ENCODE measurements around the gene PCDHAC2. TPM values are rescaled to one million over a fixed set of nuclear protein-coding genes. Genes with fewer than 3 reads are reported as not detected.

PCDHAC2 gene
- total and polyA plus RNA-seq, 2 donors (not counting 3 experiments of a cell fraction or from before 2014, with no cell fraction given), result 1.00 to 1.2 TPM

- H3K9me1 ChIP-seq (replicated peaks; ENCODE audit: control insufficient read depth, extremely low read depth, insufficient read depth, low read length), result no peaks in the 10 kb centered on the region
- H3K4me3 ChIP-seq (replicated peaks in 1 of 3; ENCODE audit: insufficient read depth in 1 of 3, low read depth in 1 of 3, low read length in 3 of 3), result no peak overlapping the region
- DNase-seq (ENCODE audit: low read depth, low spot score), result no peak
- no peak overlapping the region for H3K9ac ChIP-seq (replicated peaks; ENCODE audit: extremely low read depth, insufficient read depth, low read length)
- dilution Hi-C loops (cut with MboI; ENCODE audit: extremely low pct_ligation_motif_present, low sequenced_read_pairs), result no loop called here
- POLR2A ChIA-PET, result no interaction called here
- no peak overlapping the region for H2AFZ ChIP-seq (ENCODE audit: low read depth, low read length)
- no peaks in the 10 kb centered on the region for H4K20me1 ChIP-seq (replicated peaks; ENCODE audit: control insufficient read depth, extremely low read depth, insufficient read depth, low read length)
- H3K9me3 ChIP-seq (replicated peaks; ENCODE audit: control insufficient read depth, insufficient read depth, low read length), result no peaks in the 10 kb centered on the region
- H3K4me1 ChIP-seq (ENCODE audit: control insufficient read depth, extremely low read depth, insufficient read depth, low read length), result no peaks in the 10 kb centered on the region
- CTCF ChIA-PET, result interaction anchor here (0.6 kb wide), 1 partner anchor 15 kb away, joined by 3 read pairs; no protein-coding TSS in a partner anchor
- H3K79me2 ChIP-seq (ENCODE audit: control insufficient read depth, insufficient read depth, low read length), result no peaks in the 10 kb centered on the region
- H3K27ac ChIP-seq (ENCODE audit: insufficient read depth, low read depth, low read length), result no peak overlapping the region
- TF ChIP-seq FOS (IDR thresholded peaks at IDR 0.05; ENCODE audit: borderline replicate concordance, insufficient read depth, low read length) (no peak), POLR2AphosphoS5 (IDR thresholded peaks at IDR 0.05; ENCODE audit: insufficient read depth, low read depth, low read length) (no peak), EZH2 (IDR thresholded peaks at IDR 0.05; ENCODE audit: borderline replicate concordance, low read depth, low read length, severe bottlenecking) (no peak), POLR2A (IDR thresholded peaks at IDR 0.05; ENCODE audit: low read depth, low read length) (no peak), MAX (IDR thresholded peaks at IDR 0.05; ENCODE audit: insufficient read depth, insufficient read length) (no peak), CTCF (IDR thresholded peaks at IDR 0.05; ENCODE audit: extremely low read depth in 1 of 2, insufficient read depth in 1 of 2, low read depth in 1 of 2, low read length in 2 of 2) (no peak), MYC (IDR thresholded peaks at IDR 0.05; ENCODE audit: low read depth, low read length) (no peak), GATA2 (IDR thresholded peaks at IDR 0.05; ENCODE audit: insufficient read depth, insufficient read length, low read depth, low read length) (no peak), JUN (IDR thresholded peaks at IDR 0.05; ENCODE audit: borderline replicate concordance, insufficient read depth, insufficient read length, low read depth) (no peak)
- no peak overlapping the region for H3K4me2 ChIP-seq (ENCODE audit: insufficient read depth, low read length)
- intact Hi-C loops (cut with micrococcal nuclease), result no loop called here
- no peak for FAIRE-seq
- no peaks in the 10 kb centered on the region for H3K36me3 ChIP-seq (ENCODE audit: control insufficient read depth in 2 of 2, extremely low read depth in 1 of 2, insufficient read depth in 2 of 2, low read length in 2 of 2)
- H3K27me3 ChIP-seq (ENCODE audit: control insufficient read depth in 2 of 2, insufficient read depth in 2 of 2, low read length in 2 of 2), result peaks cover 0 to 2% of the 10 kb centered on the region in 2 experiments
- no TSS peak for BruUV-seq (replicated peaks)
Measured at GRCh38 chr5:141017943-141018342, 51.7 kb downstream of the PCDHAC2 start.

Small RNAs within 50 kb of the gene (small RNA-seq; reads per million reads assigned to genes)
- gene AC010223.1 (ENCODE audit: insufficient read depth, insufficient read length, low read depth, low replicate concordance), result not detected

Other genes with a start within 250 kb of the PCDHAC2 start
- gene PCDHA1, start 180.3 kb upstream of the PCDHAC2 start, total RNA-seq, result not detected in 2 replicates
- gene PCDHA1, start 180.3 kb upstream of the PCDHAC2 start, polyA plus RNA-seq, result 0.03 and 0.04 TPM in 2 replicates
- not detected in 2 replicates for gene PCDHA2, start 171.6 kb upstream of the PCDHAC2 start, total RNA-seq
- 0.02 TPM in 1 of 2 replicates, not detected in the other for gene PCDHA2, start 171.6 kb upstream of the PCDHAC2 start, polyA plus RNA-seq
- gene PCDHA3, start 165.4 kb upstream of the PCDHAC2 start, total RNA-seq, result 0.09 TPM in 1 of 2 replicates, not detected in the other
- gene PCDHA3, start 165.4 kb upstream of the PCDHAC2 start, polyA plus RNA-seq, result 0.07 and 0.08 TPM in 2 replicates
- 0.04 and 0.14 TPM in 2 replicates for gene PCDHA4, start 159.4 kb upstream of the PCDHAC2 start, total RNA-seq
- gene PCDHA4, start 159.4 kb upstream of the PCDHAC2 start, polyA plus RNA-seq, result 0.14 and 0.26 TPM in 2 replicates
- gene PCDHA5, start 144.9 kb upstream of the PCDHAC2 start, total RNA-seq, result not detected in 2 replicates
- not detected in 2 replicates for gene PCDHA5, start 144.9 kb upstream of the PCDHAC2 start, polyA plus RNA-seq
- 0.18 TPM in 1 of 2 replicates, not detected in the other for gene PCDHA6, start 138.5 kb upstream of the PCDHAC2 start, total RNA-seq
- gene PCDHA6, start 138.5 kb upstream of the PCDHAC2 start, polyA plus RNA-seq, result 0.04 and 0.08 TPM in 2 replicates
- 0.14 TPM in 1 of 2 replicates, not detected in the other for gene PCDHA7, start 132.2 kb upstream of the PCDHAC2 start, total RNA-seq
- 0.07 and 0.30 TPM in 2 replicates for gene PCDHA7, start 132.2 kb upstream of the PCDHAC2 start, polyA plus RNA-seq
- gene PCDHA8, start 125.3 kb upstream of the PCDHAC2 start, total RNA-seq, result not detected in 2 replicates
- not detected in 2 replicates for gene PCDHA8, start 125.3 kb upstream of the PCDHAC2 start, polyA plus RNA-seq
- gene PCDHA9, start 118.1 kb upstream of the PCDHAC2 start, total RNA-seq, result not detected in 2 replicates
- 0.03 TPM in 1 of 2 replicates, not detected in the other for gene PCDHA9, start 118.1 kb upstream of the PCDHAC2 start, polyA plus RNA-seq
- gene PCDHA10, start 110.6 kb upstream of the PCDHAC2 start, total RNA-seq, result 0.07 and 0.18 TPM in 2 replicates
- gene PCDHA10, start 110.6 kb upstream of the PCDHAC2 start, polyA plus RNA-seq, result 0.11 and 0.13 TPM in 2 replicates
- gene PCDHA11, start 97.5 kb upstream of the PCDHAC2 start, total RNA-seq, result 0.12 TPM in 1 of 2 replicates, not detected in the other
- 0.03 TPM in 1 of 2 replicates, not detected in the other for gene PCDHA11, start 97.5 kb upstream of the PCDHAC2 start, polyA plus RNA-seq
- not detected in 2 replicates for gene PCDHA12, start 91.2 kb upstream of the PCDHAC2 start, total RNA-seq
- gene PCDHA12, start 91.2 kb upstream of the PCDHAC2 start, polyA plus RNA-seq, result 0.03 TPM in 1 of 2 replicates, not detected in the other
- gene PCDHA13, start 84.4 kb upstream of the PCDHAC2 start, total RNA-seq, result not detected in 2 replicates
- gene PCDHA13, start 84.4 kb upstream of the PCDHAC2 start, polyA plus RNA-seq, result not detected in 2 replicates
- not detected in 2 replicates for gene PCDHAC1, start 40.2 kb upstream of the PCDHAC2 start, total RNA-seq
- gene PCDHAC1, start 40.2 kb upstream of the PCDHAC2 start, polyA plus RNA-seq, result not detected in 2 replicates
- gene PCDHB1, start 84.9 kb downstream of the PCDHAC2 start, total RNA-seq, result not detected in 2 replicates
- not detected in 2 replicates for gene PCDHB1, start 84.9 kb downstream of the PCDHAC2 start, polyA plus RNA-seq
- 0.23 and 0.58 TPM in 2 replicates for gene PCDHB2, start 128.1 kb downstream of the PCDHAC2 start, total RNA-seq
- 0.40 and 0.57 TPM in 2 replicates for gene PCDHB2, start 128.1 kb downstream of the PCDHAC2 start, polyA plus RNA-seq
- gene PCDHB3, start 134.0 kb downstream of the PCDHAC2 start, total RNA-seq, result not detected in 2 replicates
- gene PCDHB3, start 134.0 kb downstream of the PCDHAC2 start, polyA plus RNA-seq, result 0.11 and 0.22 TPM in 2 replicates
- gene PCDHB4, start 155.3 kb downstream of the PCDHAC2 start, total RNA-seq, result 0.21 TPM in 1 of 2 replicates, not detected in the other
- gene PCDHB4, start 155.3 kb downstream of the PCDHAC2 start, polyA plus RNA-seq, result 0.10 and 0.11 TPM in 2 replicates
- 0.27 and 0.28 TPM in 2 replicates for gene PCDHB5, start 168.7 kb downstream of the PCDHAC2 start, total RNA-seq
- 0.49 and 0.80 TPM in 2 replicates for gene PCDHB5, start 168.7 kb downstream of the PCDHAC2 start, polyA plus RNA-seq
- not detected in 2 replicates for gene PCDHB6, start 183.6 kb downstream of the PCDHAC2 start, total RNA-seq
- gene PCDHB6, start 183.6 kb downstream of the PCDHAC2 start, polyA plus RNA-seq, result 0.03 and 0.04 TPM in 2 replicates
- gene PCDHB7, start 206.2 kb downstream of the PCDHAC2 start, total RNA-seq, result 0.27 and 0.48 TPM in 2 replicates
- gene PCDHB7, start 206.2 kb downstream of the PCDHAC2 start, polyA plus RNA-seq, result 0.54 and 0.57 TPM in 2 replicates
- gene PCDHB8, start 211.3 kb downstream of the PCDHAC2 start, total RNA-seq, result 0.53 TPM in 1 of 2 replicates, not detected in the other
- gene PCDHB8, start 211.3 kb downstream of the PCDHAC2 start, polyA plus RNA-seq, result 0.11 and 0.25 TPM in 2 replicates
- 0.12 and 0.22 TPM in 2 replicates for gene PCDHB16, start 215.9 kb downstream of the PCDHAC2 start, total RNA-seq
- gene PCDHB16, start 215.9 kb downstream of the PCDHAC2 start, polyA plus RNA-seq, result 0.18 and 0.33 TPM in 2 replicates
- gene PCDHB9, start 220.7 kb downstream of the PCDHAC2 start, total RNA-seq, result 0.16 and 0.20 TPM in 2 replicates
- gene PCDHB9, start 220.7 kb downstream of the PCDHAC2 start, polyA plus RNA-seq, result 0.14 and 0.29 TPM in 2 replicates
- gene PCDHB10, start 225.9 kb downstream of the PCDHAC2 start, total RNA-seq, result 0.62 and 0.81 TPM in 2 replicates
- 0.51 and 0.68 TPM in 2 replicates for gene PCDHB10, start 225.9 kb downstream of the PCDHAC2 start, polyA plus RNA-seq
- 0.16 and 0.18 TPM in 2 replicates for gene PCDHB11, start 233.2 kb downstream of the PCDHAC2 start, total RNA-seq
- 0.11 and 0.13 TPM in 2 replicates for gene PCDHB11, start 233.2 kb downstream of the PCDHAC2 start, polyA plus RNA-seq
- 0.18 and 0.20 TPM in 2 replicates for gene PCDHB12, start 242.2 kb downstream of the PCDHAC2 start, total RNA-seq
- 0.36 and 0.41 TPM in 2 replicates for gene PCDHB12, start 242.2 kb downstream of the PCDHAC2 start, polyA plus RNA-seq
- gene PCDHB13, start 247.4 kb downstream of the PCDHAC2 start, total RNA-seq, result 0.65 and 0.77 TPM in 2 replicates
- gene PCDHB13, start 247.4 kb downstream of the PCDHAC2 start, polyA plus RNA-seq, result 0.57 and 0.64 TPM in 2 replicates